Gastroesophageal sphincter (tissue), 4 donors: Measurements from ENCODE around the gene FIGN. TPM values are rescaled to one million over a fixed set of nuclear protein-coding genes. Genes with fewer than 3 reads are reported as not detected.
A peak's percentile ranks its signal among the peaks of the same experiment; 100 is the strongest.

Source experiments
- ATAC-seq: fragments of 150-250 bp; one replicate; pipeline ENCODE4 v1.9.1; 2016; ENCODE audit warnings: mild to moderate bottlenecking, moderate library complexity
- H3K27ac ChIP-seq, 4 donors: fragments of 200-600 bp; sonication (generic) in 3 of 4; 1 replicate in 3 of 4; 2 replicates in 1 of 4; pipeline ENCODE4 v1.5.1; 2016 to 2019
- H3K27me3 ChIP-seq: fragments of 200-600 bp; sonication (generic); one replicate; pipeline ENCODE4 v1.5.1; 2019
- H3K36me3 ChIP-seq, 2 donors: fragments of 200-600 bp; sonication (generic); one replicate each; pipeline ENCODE4 v1.5.1; 2019; ENCODE audit warnings: control low read depth in 1 of 2
- H3K4me1 ChIP-seq, 3 donors: fragments of 200-600 bp; sonication (generic); 1 replicate in 2 of 3; 2 replicates in 1 of 3; pipeline ENCODE4 v1.5.1; 2016 to 2019; ENCODE audit warnings: control low read depth in 2 of 3
- H3K4me3 ChIP-seq, 2 donors: fragments of 200-600 bp; sonication (generic); one replicate each; pipeline ENCODE4 v1.5.1; 2019; ENCODE audit warnings: mild to moderate bottlenecking in 1 of 2, moderate library complexity in 1 of 2
- H3K9me3 ChIP-seq, 3 donors: fragments of 200-600 bp; sonication (generic); one replicate each; pipeline ENCODE4 v1.5.1; 2017 to 2019; ENCODE audit warnings: control low read depth in 2 of 3
- CTCF ChIP-seq, 4 experiments: fragments of 200-600 bp in 2 of 4; fragments of 450-650 bp in 2 of 4; sonication (generic) in 1 of 4; IDR thresholded peaks; one replicate each; pipeline ENCODE4 v1.5.1; 2017 to 2019; ENCODE audit warnings: antibody characterized with exemption in 4 of 4, mild to moderate bottlenecking in 2 of 4, moderate library complexity in 2 of 4
- EP300 ChIP-seq: sonication (generic); formaldehyde crosslinking; IDR thresholded peaks from one replicate; pipeline ENCODE4 v1.6.1; 2017; ENCODE audit warnings: antibody characterized with exemption, mild to moderate bottlenecking
- POLR2A ChIP-seq, 2 donors: fragments of 450-650 bp; IDR thresholded peaks; one replicate each; pipeline ENCODE4 v1.6.1; 2017; ENCODE audit warnings: antibody characterized with exemption in 2 of 2, mild to moderate bottlenecking in 2 of 2, moderate library complexity in 1 of 2
- POLR2AphosphoS5 ChIP-seq: sonication (generic); formaldehyde crosslinking; IDR thresholded peaks from one replicate; pipeline ENCODE4 v1.6.1; 2017; ENCODE audit warnings: antibody characterized with exemption
- WGBS, 2 donors: methylation state at CpG; one replicate each; pipeline ENCODE4 v1.1.5; 2018; ENCODE audit warnings: low coverage in 1 of 2; 5-methylcytosine and 5-hydroxymethylcytosine counted together
- total RNA-seq, 4 donors: library from RNA; depleted of rRNA; stranded (reverse); fragments of >200 nt; gene quantifications; one replicate each; pipeline ENCODE4 v1.1.0, GENCODE V29; 2016

The FIGN gene
- total RNA-seq, 4 donors from 2014 or later, result 5.0 to 17.5 (median 10.2) TPM

GRCh38 chr2:163697846-163698637 is 37.8 kb downstream of the FIGN start:
- no peak for ATAC-seq
- H3K27ac ChIP-seq, result peak overlapping the region in 1 of 4 donors; percentile 44
- no peak overlapping the region for H3K4me3 ChIP-seq
- H3K9me3 ChIP-seq, result no peaks in the 10 kb centered on the region
- peaks cover 2 to 62% (median 3%) of the 10 kb centered on the region in 3 donors for H3K4me1 ChIP-seq
- no peaks in the 10 kb centered on the region for H3K36me3 ChIP-seq
- no peak for TF ChIP-seq CTCF (IDR thresholded peaks at IDR 0.05)
- TF ChIP-seq POLR2AphosphoS5, result no peak
- WGBS, 2 donors, result 80 to 96% methylated on average over 2 to 5 of the region's 5 CpGs
- no peaks in the 10 kb centered on the region for H3K27me3 ChIP-seq

- TF ChIP-seq EP300 (no peak), CTCF (IDR thresholded peaks at IDR 0.05) (no peak), POLR2A (IDR thresholded peaks at IDR 0.05) (no peak)
- Histone ChIP-seq H3K27me3 (no peaks in the 10 kb centered on the region), H3K27ac (no peak overlapping the region), H3K9me3 (no peaks in the 10 kb centered on the region), H3K4me3 (no peak overlapping the region), H3K36me3 (no peaks in the 10 kb centered on the region), H3K4me1 (peaks cover 6 to 64% (median 7%) of the 10 kb centered on the region in 3 donors)
- no peak for ATAC-seq
- 62 to 83% methylated on average over 1 to 3 of the region's 3 CpGs for WGBS, 2 donors
These were observed 38.4 kb downstream of the FIGN start for GRCh38 chr2:163697429-163697828.

GRCh38 chr2:163693484-163693883 is 42.3 kb downstream of the FIGN start:
- H3K27ac ChIP-seq, result peak overlapping the region; percentile 61 to 74 (median 65)
- no peaks in the 10 kb centered on the region for H3K36me3 ChIP-seq
- peaks cover 14 to 60% (median 17%) of the 10 kb centered on the region in 3 donors for H3K4me1 ChIP-seq
- H3K4me3 ChIP-seq, result no peak overlapping the region
- 90 to 96% methylated on average over 2 of the region's 2 CpGs for WGBS, 2 donors
- no peak for TF ChIP-seq CTCF (IDR thresholded peaks at IDR 0.05)
- no peak for TF ChIP-seq EP300
- H3K9me3 ChIP-seq, result no peaks in the 10 kb centered on the region
- H3K27me3 ChIP-seq, result no peaks in the 10 kb centered on the region
- ATAC-seq, result no peak

- peaks cover 14 to 54% (median 14%) of the 10 kb centered on the region in 3 donors for H3K4me1 ChIP-seq
- 52 to 60% methylated on average over 6 to 7 of the region's 7 CpGs for WGBS, 2 donors
- ATAC-seq, result no peak
- peak overlapping the region; percentile 61 to 74 (median 65) for H3K27ac ChIP-seq
- H3K4me3 ChIP-seq, result no peak overlapping the region
- no peaks in the 10 kb centered on the region for H3K9me3 ChIP-seq
- TF ChIP-seq EP300 (no peak), POLR2AphosphoS5 (no peak), CTCF (IDR thresholded peaks at IDR 0.05) (no peak), POLR2A (IDR thresholded peaks at IDR 0.05) (no peak)
- H3K36me3 ChIP-seq, result no peaks in the 10 kb centered on the region
- no peaks in the 10 kb centered on the region for H3K27me3 ChIP-seq
These were observed 43.0 kb downstream of the FIGN start for GRCh38 chr2:163692611-163693482.
